NCI-H524 treated with DMSO at 0.1 percent for 48 hours (cell line): ENCODE data around the gene INSYN2B.
A peak's percentile ranks its signal among the peaks of the same experiment; 100 is the strongest.

Experiments
- DNase-seq: peaks from one replicate; lab custom pipeline; 2025; lab: John Stamatoyannopoulos, UW

INSYN2B gene

GRCh38 chr5:169980418-169981053 is at the start of gene INSYN2B:
INSYN2B (minus strand) TSS chr5:169980495; CDS start chr5:169883898, 96,597 bp downstream.
- peak; percentile 48 for DNase-seq

DNA sequence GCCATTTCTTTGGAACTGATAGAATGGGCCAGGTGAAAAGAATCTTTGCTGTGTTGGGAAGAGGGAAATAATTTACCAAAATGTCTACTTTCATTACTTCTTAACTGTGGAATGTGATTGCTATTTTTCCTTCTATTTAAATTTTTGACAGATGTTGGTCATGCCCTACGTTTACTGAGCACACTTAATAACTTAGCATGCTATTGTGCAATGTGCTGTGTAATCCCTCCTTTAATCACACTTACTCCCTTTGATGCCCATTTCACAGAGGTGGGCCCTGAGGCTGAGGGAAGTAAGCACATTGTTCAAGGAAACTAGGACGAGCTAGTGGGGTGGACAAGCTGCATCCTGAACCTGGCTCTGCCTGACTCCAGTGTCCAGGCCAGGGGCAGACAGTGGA is 47.8 kb upstream of the INSYN2B start:
- no peak for DNase-seq

GRCh38 chr5:170025853-170026252 is 45.6 kb upstream of the INSYN2B start:
- DNase-seq, result no peak

DNA sequence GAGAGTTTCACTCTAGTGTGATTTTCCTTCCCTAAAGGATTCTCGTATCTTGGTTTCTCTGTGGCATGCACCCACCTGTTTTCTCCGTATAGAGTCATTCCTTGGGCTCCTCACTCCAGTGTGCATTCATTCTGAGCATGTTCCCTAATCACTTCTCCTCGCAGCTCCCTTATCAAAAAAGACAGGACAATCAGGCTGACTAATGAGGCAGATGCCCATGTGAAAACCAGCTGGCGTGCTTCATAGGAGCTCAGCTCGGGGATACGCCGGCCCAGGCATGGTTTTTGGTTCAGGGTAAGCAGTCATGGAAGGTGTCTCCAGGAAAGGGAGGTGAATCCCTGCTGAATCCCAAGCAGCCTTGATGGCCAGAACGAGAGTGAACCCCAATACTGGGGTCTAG is 41.2 kb upstream of the INSYN2B start:
- no peak for DNase-seq

- no peak for DNase-seq
Observed at GRCh38 chr5:170020423-170020822, 40.1 kb upstream of the INSYN2B start.

- DNase-seq, result no peak
Observed at GRCh38 chr5:170012622-170013021, 32.3 kb upstream of the INSYN2B start.

DNA sequence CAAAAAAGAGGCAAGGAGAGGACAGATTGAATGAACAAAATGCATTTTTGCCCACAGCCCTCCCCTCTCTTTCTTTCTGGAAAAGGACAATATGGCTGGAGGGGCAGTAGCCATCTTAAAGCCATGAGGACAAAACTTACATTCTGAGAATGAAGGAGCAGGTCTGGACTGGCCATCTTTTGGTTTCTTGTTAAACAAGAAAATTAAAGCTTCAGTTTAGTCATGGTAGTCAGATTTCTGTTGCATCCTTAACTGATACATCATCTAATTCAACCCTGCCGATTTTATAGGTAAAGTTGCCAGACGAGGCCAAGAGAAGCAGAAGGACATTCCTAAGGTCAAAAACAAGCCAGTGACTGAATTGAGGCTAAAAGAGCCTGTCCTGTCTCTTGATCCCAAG is 31.5 kb upstream of the INSYN2B start:
- no peak for DNase-seq

- DNase-seq, result no peak
Observed at GRCh38 chr5:170010595-170010994, 30.3 kb upstream of the INSYN2B start.

- no peak for DNase-seq
Observed at GRCh38 chr5:170008376-170008775, 28.1 kb upstream of the INSYN2B start.

DNA sequence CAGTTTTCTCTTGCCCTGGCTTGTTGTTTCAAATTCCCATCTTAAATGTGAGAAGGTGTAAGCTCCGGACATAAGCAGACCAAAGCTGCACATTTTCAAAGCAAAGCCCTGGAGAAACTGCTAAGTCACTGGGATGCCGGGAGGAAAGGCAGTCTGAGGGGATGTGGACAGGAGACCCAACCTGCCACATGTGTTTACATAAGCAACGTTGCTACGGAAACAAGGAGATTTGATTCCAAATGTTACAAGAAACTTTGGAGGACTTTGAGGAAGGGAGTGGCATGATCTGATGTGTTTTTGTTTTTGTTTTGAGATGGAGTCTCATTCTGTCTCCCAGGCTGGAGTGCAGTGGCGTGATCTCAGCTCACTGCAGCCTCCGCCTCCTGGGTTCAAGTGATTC is 25.7 kb upstream of the INSYN2B start:
- no peak for DNase-seq

DNA sequence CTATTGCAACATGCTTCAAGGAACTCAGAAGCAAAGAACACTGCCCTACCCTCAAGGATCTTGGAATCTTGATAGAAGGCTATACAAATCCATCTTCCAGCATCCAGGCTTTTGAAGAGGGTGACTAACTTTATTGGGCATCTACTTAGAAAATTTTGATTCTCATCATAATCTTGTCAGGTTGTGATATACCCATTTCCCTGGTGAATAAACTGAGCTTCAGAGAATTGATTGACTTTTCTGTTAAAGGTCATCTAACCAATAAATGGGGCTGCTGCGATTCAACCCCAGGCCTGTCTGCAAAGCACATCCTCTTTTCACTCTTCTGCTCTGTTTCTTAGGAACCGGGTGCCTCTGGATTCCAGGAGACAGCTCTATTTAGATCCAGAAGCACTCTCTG is 19.9 kb upstream of the INSYN2B start:
- no peak for DNase-seq

GRCh38 chr5:169999621-170000020 is 19.3 kb upstream of the INSYN2B start:
- peak; percentile 15 for DNase-seq

GRCh38 chr5:169997798-169998197 is 17.5 kb upstream of the INSYN2B start:
- no peak for DNase-seq

DNA sequence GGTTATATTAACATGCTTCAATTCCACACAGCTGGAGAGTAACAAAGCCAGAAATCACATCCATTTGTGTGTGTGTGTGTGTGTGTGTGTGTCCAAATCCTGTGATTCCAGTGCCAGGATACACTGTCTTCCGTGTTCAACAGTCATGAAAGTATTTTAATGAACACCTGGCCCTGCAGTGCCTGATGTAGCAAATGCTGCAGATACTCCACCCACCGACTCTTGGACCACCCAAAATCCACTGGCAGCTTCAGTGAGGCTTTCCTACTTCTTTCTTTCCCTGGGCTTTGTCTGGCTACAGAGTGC is 13.1 kb upstream of the INSYN2B start:
- no peak for DNase-seq

DNA sequence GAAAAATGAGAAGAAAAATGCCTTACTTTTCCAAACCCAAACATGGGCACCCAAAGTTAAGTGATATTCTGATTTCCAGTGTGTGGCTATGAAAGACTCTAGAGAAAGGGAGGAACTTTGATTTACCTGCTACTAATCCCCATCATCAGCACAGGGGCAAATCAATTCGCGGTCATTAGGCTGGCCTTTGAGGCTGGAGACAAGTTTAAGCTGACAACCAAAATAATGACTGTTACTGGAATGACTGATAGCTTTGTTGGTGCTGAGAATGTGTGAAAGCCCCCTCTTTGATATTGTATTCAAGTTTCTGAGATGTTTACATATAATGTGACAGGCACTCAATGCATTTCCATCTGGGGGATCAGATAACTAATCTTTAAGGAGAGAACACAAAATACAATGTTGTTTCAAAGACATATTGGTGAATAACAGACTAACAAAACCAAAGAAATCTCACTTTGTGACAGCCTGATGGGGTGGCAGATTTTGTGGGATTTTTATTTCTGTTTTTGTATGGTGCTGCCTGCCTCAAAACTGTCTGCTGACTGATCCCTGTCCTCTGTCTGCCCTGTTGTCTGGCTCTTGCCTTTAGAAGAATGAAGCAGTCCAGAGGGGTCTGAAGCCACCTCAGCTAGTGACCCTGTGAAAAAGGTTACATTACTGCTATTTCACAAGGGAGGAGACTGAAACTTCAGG is 12.6 kb upstream of the INSYN2B start:
- DNase-seq, result no peak

DNA sequence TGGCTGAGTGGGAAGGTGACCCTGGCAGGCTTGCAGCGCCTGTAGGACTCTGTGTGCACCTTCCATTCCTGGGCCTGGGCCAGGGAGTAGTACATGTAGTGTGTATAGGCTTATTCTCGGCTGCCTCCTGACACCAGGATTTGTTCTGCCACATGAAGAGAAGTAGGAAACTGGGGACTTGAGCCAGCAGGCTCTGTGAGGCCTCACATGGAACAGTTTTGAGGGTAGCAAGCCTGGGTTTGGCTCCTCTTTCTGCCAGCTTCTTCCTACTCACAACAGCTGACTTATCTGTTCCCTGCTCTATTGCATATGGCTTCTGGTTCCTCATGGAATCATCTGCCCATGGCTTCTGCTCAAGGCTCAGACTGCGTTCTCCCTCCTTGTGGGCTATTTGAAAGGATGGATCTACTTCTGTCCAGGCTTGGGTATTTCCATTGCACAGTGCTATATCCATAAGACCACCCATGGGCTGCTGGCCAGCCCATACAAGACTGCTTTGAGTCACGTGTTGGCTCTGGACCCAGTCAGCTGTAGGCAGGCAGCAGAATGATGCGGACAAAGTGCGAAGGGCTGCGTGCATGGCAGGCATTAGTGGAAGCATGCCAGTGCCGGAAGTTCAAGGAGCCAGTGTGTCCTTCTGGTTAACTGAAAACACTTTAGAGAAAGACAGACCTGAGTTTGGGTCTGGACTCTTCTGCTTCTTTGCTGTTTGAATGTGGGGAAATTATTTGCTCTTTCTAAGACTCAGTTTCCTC is 11.0 kb upstream of the INSYN2B start:
- DNase-seq, result no peak

DNA sequence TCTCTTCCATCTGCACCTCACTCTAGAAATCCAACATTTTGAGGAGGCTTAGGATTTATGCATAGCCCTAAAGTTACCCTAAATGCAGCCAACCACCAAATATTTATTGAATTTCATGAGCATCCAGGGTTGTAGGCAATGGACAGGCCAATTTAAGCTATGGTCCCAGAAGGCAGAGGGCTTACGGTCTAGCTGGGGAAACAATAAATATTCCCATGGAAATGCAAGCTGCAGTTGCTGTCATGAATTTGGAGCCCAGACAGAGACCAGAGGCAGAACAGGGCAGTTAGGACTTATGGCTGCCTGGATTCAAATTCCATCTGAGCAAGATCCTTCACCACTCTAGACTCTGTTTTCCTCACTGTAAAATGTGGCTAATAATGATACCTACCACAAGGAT is 9.1 kb upstream of the INSYN2B start:
- DNase-seq, result no peak

GRCh38 chr5:169988947-169989346 is 8.7 kb upstream of the INSYN2B start:
- no peak for DNase-seq

DNA sequence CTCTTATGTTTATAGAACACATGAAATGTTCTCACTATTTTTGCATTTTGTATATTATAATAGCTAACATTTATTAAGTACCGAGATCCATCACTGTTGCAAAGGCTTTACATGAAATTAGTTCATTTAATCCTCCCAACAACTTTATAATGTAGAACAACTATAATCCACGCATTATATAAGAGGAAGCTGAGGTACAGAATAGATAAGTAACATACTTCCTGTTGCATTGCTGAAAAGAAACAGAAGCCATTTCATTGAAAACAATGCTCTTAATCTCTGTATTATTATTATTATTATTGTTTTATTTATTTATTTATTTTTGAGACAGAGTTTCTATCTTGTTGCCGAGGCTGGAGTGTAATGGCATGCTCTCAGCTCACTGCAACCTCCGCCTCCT is 7.9 kb upstream of the INSYN2B start:
- DNase-seq, result no peak

GRCh38 chr5:169979871-169980270 is 424 bp downstream of the INSYN2B start:
- DNase-seq, result no peak

DNA sequence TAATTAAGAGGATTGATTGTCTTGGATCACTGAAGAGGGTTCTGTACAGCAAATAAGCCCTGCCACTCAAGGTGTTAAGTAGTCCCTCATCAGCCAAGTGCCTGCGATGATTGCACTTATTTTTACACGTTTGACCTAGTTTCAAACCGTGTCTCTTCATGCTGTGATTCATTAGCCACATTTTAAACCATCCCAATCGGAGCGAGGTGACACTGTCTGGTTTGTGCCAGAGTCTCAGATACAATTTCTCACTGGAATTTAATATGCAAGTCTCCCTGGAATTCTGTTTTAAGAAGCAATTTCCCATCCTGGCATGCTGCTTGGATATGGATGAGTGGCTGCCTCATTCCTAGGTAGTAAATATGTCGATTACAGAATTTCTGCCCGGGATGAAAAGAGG is 1.6 kb downstream of the INSYN2B start:
- DNase-seq, result peak; percentile 64

GRCh38 chr5:169974121-169974770 is 6.0 kb downstream of the INSYN2B start:
- no peak for DNase-seq

GRCh38 chr5:169973056-169973455 is 7.2 kb downstream of the INSYN2B start:
- DNase-seq, result no peak
